ENCODE data around the gene LBX1.

Gene LBX1

DNA sequence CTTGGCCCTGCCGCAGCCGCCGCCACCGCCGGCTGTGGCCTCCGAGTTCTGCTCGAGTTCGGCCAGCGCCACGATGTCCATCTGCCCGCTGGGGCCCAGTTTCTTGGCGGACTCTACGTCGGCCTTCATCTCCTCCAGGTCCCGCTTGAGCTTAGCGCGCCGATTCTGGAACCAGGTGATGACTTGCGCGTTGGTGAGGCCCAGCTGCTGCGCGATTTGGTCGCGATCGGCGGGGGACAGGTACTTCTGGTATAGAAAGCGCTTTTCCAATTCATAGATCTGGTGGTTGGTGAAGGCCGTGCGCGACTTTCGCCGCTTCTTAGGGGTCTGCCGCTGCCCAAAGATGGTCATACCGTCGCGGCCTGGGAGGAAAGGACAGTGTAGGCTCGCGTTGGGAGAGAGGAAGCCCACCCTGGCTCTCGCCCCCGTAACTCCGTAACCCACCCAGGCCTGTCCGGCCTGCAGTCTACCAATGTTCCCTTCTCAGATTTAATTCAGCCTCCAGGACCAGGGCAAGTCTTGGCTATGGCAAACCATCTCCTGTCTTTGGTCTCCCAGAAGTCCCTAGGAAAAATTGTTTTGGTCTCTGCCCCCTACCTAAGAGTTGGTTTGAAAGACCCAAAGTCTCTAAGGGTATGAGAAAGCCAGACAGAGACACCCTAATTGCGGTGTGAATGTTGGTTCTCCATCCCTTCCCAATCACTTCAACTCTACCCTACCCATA, 1.7 kb downstream of the LBX1 start:
- Mint-ChIP-seq H3K27ac (no peak overlapping the region), H3K27me3 (ENCODE audit: low read depth, poor library complexity) (peaks cover 99% of the 10 kb centered on the region), H3K4me1 (peaks cover 58% of the 10 kb centered on the region), H3K4me3 (peak overlapping the region; percentile 67), H3K36me3 (ENCODE audit: low read depth) (no peaks in the 10 kb centered on the region), H3K9me3 (peaks cover 4% of the 10 kb centered on the region)
- no peak for DNase-seq
- TF ChIP-seq, protein P1, sequence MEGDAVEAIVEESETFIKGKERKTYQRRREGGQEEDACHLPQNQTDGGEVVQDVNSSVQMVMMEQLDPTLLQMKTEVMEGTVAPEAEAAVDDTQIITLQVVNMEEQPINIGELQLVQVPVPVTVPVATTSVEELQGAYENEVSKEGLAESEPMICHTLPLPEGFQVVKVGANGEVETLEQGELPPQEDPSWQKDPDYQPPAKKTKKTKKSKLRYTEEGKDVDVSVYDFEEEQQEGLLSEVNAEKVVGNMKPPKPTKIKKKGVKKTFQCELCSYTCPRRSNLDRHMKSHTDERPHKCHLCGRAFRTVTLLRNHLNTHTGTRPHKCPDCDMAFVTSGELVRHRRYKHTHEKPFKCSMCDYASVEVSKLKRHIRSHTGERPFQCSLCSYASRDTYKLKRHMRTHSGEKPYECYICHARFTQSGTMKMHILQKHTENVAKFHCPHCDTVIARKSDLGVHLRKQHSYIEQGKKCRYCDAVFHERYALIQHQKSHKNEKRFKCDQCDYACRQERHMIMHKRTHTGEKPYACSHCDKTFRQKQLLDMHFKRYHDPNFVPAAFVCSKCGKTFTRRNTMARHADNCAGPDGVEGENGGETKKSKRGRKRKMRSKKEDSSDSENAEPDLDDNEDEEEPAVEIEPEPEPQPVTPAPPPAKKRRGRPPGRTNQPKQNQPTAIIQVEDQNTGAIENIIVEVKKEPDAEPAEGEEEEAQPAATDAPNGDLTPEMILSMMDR (IDR thresholded peaks at IDR 0.05): no peak

DNA sequence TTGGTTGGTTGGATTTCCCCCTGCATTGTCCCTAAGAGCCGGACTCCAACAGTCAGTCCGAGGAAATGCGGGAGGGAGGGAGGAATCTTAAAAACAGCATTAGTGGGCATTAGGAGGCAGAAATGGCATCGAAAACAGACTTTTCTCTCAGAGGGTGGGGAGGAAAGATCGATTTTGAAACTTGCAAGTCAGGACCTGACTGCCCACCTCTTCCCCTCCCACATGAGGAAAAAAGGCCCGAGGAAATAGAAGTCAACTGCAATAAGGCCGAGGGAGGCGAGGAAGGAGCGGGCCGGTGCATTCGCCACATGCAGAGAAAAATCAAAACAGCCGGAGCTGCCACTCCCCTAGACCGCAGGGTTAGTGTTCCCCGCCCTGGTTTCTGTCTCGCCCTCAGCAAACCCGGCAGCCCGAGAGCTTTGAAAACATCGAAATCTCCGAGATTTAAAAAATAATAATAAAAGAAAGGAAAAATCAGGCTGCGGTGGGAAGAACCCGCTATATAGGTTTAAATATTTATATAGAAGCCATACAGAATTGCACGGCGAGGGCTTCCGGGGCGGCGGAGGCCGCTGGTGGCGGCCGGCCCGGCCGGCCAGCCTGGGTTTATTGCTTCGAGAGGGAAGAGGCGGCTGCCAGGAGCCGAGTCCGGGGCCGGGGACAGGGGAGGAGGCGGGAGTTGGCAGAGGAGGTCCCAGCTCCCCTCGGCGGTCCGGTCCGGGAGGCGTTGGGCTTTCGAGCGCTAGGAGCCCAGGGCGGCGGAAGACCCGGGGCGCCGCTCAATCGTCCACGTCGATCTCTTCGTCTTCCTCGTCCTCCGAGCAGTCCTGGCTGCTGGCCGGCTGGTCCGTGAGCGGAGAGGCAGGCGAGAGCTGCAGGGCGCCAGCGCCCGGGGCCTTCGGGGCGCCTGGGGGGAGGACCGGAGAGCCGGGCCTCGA, 2.5 kb downstream of the LBX1 start:
- H3K36me3 Mint-ChIP-seq (ENCODE audit: low read depth): no peaks in the 10 kb centered on the region
- TF ChIP-seq, protein P1 (IDR thresholded peaks at IDR 0.05): no peak
- no peak overlapping the region for H3K27ac Mint-ChIP-seq
- peaks cover 99% of the 10 kb centered on the region for H3K27me3 Mint-ChIP-seq (ENCODE audit: low read depth, poor library complexity)
- peaks cover 4% of the 10 kb centered on the region for H3K9me3 Mint-ChIP-seq
- H3K4me1 Mint-ChIP-seq: peaks cover 56% of the 10 kb centered on the region
- peak overlapping the region; percentile 63 for H3K4me3 Mint-ChIP-seq
- DNase-seq: peak; percentile 55

DNA sequence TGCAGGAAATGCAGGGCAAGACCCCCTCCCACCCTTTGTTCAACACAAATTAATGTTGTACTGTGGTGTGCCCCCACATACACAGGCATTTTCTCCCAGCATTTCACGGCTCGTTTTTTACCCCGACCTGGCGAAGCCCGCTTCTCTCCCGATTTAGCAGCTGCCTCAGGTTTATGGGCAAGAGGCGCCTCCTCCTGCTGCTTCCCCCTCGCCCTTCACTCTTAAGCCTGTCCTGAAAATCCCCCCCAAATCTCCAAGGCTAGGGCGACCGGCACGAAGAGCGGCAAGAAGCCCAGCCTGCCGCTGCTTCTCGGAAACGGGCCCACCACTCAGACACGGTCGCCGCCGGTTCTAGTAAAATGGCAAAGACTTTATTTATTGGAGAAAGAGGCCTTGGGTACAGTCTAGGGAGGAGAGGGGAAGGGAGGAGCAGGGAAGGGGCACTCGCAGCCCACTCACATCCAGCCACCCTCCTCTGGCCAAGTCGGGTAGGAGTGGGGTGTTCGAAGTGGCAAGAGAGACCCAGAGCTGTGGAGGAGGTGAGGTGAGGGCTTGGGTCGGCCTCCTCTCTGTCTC, 3.3 kb downstream of the LBX1 start:
- no peak overlapping the region for H3K27ac Mint-ChIP-seq
- TF ChIP-seq, protein P1 (IDR thresholded peaks at IDR 0.05): no peak
- peaks cover 4% of the 10 kb centered on the region for H3K9me3 Mint-ChIP-seq
- peak overlapping the region; percentile 63 for H3K4me3 Mint-ChIP-seq
- peaks cover 55% of the 10 kb centered on the region for H3K4me1 Mint-ChIP-seq
- H3K36me3 Mint-ChIP-seq (ENCODE audit: low read depth): no peaks in the 10 kb centered on the region
- DNase-seq: no peak
- peaks cover 99% of the 10 kb centered on the region for H3K27me3 Mint-ChIP-seq (ENCODE audit: low read depth, poor library complexity)

DNA sequence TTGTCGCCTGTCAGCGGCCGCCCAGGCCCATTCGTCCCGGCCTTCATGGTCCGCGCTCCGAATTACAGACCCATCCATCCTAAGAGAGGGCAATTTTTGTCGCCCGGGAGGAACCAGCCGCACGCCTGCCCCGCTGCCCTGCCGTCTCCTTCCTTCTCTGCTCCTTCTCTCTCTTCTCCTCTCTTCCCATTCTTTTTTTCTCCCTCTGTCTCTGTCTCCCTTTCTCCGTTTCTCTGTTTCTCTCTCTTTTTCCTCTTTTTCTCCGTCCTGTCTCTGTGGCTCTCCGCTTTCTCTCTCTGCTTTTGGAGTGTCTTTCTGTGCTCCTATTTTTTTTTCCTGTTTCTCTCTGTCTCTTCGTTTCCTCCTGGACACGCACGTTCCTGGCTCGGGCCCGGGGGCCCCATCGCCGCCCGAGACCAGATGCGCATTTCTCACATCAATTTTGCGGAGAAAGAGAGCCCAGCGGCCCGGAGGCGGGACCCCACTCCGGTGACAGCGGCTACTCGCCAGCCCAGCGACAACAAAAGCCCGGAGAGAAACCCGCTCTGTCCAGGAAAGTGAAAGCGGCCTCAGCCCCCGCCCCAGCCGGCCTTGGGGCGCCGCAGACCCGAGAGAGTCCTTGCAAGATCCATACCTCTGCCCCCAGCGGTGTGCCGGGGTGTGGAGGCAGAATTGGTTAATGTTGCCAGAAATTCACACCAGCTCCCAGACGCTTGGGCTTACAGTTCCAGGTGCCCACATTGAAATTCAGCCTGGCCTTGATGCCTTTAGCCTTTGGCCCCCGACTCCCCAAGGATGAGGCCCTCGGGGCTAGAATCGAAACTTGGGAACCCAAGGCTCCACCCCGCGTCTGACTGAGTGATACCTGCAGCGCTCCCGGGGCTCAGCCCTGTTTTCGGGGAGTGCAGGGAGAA, 4.1 kb downstream of the LBX1 start:
- H3K9me3 Mint-ChIP-seq: peaks cover 4% of the 10 kb centered on the region
- peak overlapping the region; percentile 76 for H3K4me3 Mint-ChIP-seq
- no peaks in the 10 kb centered on the region for H3K36me3 Mint-ChIP-seq (ENCODE audit: low read depth)
- peaks cover 48% of the 10 kb centered on the region for H3K4me1 Mint-ChIP-seq
- H3K27ac Mint-ChIP-seq: no peak overlapping the region
- TF ChIP-seq, protein P1 (IDR thresholded peaks at IDR 0.05): no peak
- peaks cover 99% of the 10 kb centered on the region for H3K27me3 Mint-ChIP-seq (ENCODE audit: low read depth, poor library complexity)
- peak; percentile 54 for DNase-seq
